HG03108 (cell line): ENCODE measurements around the gene CDH1.

Source experiments
- ATAC-seq: cut with Tn5 transposase; IDR thresholded peaks from one replicate; pipeline ENCODE4 v1.9.1; 2021; ENCODE audit warnings: moderate library complexity; ENCODE audit not compliant: unreplicated experiment

Gene CDH1

DNA sequence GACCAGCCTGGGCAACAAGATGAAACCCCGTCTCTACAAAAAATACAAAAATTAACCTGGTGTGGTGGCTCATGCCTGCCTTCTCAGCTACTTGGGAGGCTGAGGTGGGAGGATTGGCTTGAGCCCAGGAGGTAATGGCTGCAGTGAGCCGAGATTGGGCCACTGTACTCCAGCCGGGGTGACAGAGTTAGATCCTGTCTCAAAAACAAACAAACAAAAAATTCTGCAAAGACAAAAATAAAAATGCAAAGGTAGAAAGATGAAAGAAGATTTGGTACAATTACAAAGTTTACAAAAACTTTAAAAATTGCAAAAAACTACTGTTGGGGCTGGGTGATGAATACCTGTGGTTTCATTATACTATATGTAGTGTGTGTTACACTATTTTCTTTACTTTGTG lies 5.5 kb upstream of the CDH1 start:
- no peak for ATAC-seq

DNA sequence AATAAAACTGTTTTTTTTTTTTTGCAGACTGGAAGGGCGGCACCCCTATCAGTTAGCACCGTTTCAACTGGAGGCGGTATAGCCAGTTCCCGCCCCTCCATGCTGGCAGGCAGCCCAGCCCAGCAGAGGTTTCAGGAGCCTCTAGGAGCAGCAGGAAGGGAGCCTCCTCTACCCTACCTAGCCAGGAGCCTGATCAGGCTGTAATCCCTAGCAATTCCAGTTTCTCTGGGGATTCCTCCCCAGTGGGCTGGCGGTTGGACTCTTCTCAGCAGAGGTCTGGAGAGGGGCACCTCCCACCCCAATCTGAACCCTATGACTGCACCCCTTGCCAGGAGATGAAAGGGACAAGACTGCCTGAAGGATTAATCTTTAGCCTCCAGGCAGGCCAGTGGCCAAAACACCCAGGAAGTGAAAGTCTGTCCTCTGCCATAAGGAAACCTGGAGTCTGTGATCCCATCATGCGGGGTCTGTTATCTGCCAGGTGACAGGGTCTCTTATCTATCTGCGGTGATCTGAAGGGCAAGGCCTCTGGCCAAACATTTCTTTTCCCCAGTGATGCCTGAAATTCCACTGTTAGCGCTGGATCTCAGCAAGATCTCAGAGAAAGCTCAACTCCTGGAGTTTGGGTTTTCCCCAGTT lies 4.9 kb upstream of the CDH1 start:
- ATAC-seq, result no peak

DNA sequence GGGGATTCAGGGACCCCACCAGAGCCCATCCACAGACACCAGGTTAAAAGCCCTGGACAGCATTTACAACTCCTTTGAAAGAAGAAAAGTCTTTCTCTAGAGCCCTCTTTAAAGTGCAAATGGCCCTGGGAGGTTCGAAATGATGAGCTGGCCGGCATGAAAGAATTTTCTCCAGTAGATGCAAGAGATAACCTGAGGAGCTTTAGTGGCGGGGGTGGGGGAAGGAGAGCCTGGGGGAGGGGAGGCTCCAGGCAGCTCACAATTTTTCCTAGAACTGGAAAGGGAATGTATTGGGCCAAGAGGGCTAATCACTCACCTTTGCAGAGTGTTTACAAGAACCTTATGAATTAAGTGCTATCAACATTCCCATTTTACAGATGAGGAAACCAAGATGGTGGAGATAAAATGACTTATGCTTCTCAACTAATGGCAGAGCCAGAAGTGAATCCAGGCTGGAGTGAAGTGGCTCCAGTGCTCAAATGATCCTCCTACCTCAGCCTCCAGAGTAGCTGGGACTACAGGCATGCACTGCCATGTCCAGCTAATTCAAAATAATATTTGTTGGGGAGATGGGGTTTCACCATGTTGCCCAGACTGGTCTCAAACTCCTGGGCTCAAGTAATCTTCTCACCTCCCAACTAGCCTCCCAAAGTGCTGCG lies 4.2 kb upstream of the CDH1 start:
- no peak for ATAC-seq

DNA sequence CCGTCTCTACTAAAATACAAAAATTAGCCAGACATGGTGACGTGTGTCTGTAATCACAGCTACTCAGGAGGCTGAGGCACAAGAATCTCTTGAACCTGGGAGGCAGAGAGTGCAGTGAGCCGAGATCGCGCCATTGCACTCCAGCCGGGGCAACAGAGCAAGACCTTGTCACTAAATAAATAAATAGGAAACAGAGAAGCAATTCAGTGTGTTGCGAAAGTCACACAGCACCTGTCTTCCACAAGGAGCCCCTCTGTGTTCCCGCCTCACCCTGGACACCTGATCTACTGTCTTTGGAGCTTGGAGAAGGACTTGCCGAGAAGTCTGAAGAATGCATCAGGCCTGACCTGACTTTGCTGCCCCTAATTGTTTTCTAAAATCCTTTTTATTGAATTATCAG lies 3.5 kb upstream of the CDH1 start:
- no peak for ATAC-seq

DNA sequence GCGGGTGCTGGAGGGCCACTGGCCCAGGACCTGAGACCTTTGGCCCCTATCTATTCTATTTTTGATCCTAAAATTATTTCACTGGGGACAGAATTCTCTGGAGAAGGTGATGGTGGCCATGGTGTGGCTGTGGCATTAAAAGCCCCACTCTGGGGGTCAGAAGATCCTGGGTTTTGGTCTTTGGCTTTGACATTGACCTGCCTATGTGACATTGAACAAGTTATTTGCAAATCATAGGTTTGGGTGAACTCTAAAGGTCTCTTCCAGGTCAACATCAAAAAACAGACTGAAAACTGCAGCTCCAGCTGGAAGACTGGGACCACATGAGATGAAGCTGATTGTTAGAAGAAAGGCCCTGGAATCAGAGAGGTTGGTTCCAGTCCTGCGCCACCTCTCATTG lies 2.3 kb upstream of the CDH1 start:
- ATAC-seq, result no peak

DNA sequence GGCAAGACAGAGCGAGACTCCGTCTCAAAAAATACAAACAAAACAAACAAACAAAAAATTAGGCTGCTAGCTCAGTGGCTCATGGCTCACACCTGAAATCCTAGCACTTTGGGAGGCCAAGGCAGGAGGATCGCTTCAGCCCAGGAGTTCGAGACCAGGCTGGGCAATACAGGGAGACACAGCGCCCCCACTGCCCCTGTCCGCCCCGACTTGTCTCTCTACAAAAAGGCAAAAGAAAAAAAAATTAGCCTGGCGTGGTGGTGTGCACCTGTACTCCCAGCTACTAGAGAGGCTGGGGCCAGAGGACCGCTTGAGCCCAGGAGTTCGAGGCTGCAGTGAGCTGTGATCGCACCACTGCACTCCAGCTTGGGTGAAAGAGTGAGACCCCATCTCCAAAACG lies 531 bp upstream of the CDH1 start:
- ATAC-seq, result no peak

DNA sequence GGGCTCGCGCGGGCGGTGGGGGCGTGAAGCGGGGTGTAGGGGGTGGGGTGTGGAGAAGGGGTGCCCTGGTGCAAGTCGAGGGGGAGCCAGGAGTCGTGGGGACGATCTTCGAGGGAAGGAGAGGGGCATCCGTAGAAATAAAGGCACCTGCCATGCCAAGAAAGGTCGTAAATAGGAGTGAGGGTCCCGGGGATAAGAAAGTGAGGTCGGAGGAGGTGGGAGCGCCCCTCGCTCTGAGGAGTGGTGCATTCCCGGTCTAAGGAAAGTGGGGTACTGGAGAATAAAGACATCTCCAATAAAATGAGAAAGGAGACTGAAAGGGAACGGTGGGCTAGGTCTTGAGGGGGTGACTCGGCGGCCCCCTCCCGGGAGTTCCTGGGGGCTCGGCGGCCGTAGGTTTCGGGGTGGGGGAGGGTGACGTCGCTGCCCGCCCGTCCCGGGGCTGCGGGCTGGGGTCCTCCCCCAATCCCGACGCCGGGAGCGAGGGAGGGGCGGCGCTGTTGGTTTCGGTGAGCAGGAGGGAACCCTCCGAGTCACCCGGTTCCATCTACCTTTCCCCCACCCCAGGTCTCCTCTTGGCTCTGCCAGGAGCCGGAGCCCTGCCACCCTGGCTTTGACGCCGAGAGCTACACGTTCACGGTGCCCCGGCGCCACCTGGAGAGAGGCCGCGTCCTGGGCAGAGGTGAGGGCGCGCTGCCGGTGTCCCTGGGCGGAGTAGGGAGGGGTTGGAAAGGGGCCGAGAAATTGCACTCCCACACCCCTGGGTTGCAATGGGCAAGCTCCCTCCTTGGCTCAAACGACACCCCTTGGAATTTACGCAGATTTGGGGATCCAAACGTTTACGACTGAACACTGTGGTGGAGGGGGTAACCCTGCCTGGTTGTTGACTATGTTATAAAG lies 888 bp downstream of the CDH1 start:
- no peak for ATAC-seq

DNA sequence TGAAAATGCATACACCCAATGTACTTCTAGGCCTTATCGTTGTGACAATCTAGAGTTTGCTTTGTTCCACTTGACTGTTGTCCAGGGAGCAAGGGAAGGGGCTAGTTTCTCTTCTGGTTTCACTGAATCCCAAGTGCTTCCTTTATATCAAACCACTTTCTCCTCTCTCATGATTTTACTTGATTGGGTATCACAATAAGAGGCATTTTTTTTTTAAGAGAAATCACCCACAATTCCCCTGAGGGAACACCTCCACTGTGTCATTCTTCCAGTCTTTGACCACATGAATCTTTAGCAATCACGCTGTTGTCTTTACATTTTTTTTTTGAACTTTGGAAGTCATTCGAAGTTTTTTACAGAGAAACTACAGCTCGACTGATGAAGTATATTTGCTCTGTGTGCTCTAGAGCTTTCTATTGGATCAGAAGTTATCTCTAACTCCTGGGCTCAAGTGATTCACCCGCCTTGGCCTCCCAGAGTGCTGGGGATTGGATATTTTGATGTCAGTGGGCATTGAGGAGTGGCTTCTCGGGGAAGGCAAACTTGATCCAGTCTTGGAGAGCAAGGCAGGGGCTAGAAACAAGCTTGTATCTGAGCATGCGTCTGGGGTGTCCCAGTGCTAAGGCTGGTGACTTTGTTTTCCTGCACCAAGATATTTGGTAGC lies 3.0 kb downstream of the CDH1 start:
- ATAC-seq, result no peak

DNA sequence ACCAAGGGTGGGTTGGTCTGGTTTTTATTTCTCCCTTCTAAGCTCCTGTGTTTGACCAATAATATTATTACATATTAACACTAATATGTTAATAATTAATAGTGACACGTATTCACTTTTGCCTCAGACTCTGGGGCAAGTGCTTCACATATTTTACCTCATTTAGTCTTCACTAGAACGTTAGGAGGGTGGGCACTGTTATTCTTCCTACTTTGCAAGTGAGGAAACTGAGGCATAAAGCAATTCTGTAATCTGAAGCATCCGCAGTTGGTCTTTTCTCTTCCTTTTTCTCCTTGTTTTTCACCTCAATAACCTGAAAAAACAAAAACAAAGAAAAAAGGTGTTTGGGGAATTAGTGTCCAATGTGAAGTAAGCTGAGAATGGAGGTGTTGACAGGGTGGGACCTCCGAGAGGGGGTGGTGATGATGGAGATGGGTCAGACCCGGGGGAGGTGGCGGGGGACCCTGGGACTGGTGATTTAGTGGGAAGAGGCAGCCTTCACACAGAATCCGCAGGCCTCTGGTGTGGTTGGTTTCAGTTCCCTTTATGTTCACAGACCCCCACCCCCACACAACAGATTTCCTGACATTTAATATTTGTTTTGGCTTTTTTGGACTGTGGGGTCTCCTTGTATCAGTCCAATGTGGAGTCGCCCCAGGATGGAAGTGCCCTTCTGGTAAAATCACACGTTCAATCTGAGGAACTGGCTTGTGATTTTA lies 3.7 kb downstream of the CDH1 start:
- ATAC-seq, result no peak

DNA sequence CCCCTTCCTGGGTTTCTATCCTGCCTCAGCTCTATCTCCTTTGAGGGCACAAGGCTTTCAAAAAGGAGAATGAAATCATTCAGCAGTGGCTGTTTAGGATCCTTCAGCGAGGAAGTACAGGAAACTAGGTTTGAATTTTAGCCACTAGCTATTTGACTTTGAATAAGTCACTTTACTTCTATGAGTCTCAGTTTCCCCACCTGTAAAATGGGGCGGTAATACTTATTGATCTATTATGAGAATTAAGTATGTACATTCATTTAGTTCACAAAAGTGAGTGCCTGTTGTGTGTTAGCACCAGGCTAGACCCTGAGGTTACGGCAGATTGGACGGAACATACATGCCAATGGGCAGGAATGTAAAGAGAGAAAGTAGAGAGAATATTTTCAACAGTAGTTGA lies 6.6 kb downstream of the CDH1 start:
- ATAC-seq, result no peak

DNA sequence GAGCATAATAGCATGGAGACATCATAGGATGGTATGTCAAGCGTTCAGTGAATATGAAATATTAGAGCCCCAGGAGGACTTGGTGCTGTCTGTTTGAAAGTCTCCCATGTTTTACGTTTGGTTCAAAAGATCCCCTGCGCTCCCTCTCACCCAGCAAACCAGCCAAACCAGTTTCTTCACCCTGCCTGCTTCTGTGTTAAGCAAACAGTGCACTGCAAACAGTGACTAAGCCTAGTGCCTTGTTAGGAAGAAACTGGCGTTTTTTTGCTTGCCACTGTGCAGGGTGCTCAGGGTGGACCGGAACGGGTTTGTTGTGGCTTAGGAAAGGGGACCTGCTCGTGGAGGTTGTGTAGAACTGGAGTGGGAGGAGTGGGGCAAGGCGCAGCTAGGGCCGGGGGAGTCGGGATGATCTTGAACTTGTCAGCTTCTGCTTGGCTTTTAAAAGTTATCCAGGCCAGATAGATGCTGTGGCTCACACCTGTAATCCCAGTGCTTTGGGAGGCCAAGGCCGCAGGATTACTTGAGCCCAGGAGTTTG lies 7.7 kb downstream of the CDH1 start:
- no peak for ATAC-seq

DNA sequence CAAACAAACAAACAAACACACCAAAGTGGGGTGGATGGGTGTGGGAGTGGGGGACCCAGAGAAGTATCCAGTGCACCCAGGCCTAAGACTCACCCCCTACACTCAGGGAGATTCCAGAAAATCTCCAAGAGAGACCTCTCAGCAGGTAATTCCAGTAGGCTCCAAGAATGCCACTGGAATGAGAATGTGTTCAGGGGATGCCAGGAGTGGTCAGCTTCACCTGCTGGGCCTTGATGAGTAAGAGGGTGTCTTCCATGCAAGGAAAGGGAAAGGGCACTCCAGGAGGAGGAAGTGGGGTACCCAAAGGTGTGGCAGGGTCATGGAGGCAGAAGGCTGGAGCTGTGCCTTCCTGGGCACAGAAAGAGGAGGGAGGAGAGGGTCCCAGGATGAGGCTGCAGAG lies 9.9 kb downstream of the CDH1 start:
- no peak for ATAC-seq

DNA sequence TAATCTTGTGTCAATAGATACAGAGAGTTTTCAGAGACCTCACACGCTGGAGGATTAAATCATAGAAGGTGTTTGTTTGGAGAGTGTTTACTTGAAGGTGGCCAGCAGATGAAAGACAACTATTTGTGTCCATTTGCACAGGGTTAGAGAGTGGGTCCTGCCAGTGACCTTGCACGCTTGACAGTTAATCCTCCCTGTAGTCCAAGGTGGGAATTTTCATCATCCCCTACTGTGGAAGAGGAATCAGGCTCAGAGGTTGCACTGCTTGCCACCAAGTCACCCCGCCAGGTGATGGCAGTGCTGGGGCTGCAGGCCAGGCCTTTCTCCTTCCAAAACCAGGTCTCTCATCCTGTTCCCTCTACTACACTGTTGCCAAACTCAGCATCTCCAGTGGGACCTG lies 12.3 kb downstream of the CDH1 start:
- no peak for ATAC-seq

DNA sequence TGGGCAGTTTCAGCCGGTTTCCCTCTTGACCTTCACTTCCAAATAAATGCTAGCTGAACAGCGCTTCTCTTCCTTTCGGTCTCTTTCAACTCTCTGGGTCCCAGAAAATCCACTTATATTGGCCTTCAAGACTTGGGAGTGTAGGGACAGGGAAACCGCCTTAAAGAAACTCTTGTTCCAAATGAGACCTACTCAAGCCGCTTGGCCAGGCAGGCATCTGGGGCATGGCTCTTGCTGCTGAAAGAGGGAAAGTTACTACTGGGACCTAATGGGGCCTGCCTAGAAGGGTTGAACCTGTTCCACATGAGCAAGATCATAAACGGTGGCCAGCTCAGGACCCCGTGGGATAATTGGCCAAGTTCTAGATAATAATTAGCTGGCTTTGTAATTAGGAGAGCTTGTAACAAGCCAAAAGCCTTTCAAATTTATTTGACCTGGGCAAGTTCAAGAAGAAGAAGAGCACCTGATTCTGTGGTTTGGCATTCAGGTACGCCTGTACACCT lies 13.2 kb downstream of the CDH1 start:
- ATAC-seq, result no peak

DNA sequence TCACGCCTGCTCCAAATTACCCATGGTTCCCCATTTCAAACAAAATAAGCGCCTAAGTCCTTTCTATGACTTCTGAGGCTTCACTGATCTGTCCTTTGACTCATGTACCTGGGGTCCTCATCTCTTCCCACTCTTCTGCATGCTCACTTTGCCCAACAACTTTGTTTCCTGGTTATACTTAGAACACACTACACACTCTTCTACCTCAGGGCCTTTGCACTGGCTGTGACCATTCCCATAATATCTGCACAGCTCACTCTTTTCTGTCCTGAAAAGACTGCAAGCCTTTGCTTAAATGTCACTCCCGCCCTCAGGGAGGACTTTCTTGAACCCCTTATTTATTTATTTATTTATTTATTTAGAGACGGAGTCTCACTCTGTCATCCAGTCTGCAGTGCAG lies 14.1 kb downstream of the CDH1 start:
- no peak for ATAC-seq

DNA sequence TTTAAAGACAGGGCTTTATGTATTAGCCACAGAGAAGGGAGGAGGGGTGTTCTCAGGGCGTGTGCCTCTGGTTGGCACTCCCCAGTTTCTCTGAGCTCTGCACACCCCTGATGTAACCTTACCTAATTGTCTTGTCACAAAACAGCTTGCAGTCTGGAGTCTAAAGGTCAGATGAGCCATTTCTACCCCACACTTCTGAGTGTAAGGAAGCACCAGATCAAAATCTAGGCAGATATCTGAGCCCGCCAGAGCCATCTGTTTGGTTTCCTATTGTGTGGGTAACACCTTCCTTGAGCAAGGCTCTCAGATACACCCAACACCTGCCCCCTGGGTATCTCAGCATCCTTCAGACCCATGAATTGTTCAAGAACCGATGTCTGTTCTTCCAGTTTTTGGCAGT lies 15.5 kb downstream of the CDH1 start:
- no peak for ATAC-seq

DNA sequence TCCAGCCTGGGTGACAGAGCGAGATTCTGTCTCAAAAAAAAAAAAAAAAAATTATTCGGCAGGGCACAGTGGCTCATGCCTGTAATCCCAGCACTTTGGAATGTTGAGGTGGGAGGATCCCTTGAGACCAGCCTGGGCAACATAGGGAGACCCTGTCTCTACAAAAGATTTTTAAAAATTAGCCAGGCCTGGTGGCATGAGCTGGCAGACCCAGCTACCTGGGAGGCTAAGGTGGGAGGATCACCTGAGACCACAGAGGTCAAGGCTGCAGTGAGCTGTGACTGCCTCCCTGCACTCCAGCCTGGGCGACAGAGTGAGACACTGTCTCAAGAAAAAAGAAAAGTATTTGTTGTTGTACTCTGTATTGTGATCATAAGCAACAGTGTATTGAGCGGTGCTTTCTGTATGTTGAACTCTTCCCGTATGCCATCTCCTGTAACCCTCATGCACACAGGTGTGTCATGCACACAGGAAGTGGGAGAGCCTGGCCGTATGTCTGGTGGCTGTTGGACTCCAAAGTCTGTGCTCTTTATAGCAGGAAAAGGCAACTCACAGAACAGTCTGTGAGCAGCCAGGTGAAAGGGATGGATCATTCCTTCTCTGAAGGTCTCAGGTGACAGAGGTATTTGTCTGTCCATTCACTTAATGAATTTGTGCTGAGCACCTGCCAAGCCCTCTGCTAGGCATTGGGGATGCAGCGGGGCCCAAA lies 17.1 kb downstream of the CDH1 start:
- ATAC-seq, result no peak

DNA sequence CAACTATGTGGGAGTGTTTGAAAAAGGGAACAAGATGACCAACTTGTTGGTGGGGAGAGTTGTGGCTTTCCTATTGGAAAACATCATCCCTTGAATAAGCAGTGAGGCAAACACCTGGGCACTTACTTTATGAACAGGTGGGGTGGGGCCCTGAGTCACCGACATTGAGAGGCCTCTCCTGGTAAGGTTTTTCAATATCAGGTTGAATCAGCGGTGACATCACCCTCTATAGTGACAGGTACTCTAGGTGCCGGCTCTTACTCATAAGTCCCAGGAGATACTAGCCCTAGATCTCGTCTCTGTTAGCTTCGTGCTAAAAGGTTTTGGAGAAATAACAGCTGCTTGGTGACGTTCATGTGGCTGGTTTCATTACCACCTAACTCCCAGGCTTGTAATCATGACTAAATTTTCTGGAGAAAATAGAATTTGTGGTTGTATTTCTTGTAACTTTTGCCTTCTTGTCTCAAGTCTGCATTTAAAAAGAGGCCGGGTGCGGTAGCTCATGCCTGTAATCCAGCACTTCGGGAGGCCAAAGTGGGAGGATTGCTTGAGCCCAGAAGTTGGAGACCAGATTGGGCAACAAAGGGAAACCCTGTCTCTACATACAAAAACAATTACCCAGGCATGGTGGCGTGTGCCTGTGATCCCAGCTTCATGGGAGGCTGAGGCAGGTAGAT lies 19.3 kb downstream of the CDH1 start:
- peak; percentile 65 for ATAC-seq

DNA sequence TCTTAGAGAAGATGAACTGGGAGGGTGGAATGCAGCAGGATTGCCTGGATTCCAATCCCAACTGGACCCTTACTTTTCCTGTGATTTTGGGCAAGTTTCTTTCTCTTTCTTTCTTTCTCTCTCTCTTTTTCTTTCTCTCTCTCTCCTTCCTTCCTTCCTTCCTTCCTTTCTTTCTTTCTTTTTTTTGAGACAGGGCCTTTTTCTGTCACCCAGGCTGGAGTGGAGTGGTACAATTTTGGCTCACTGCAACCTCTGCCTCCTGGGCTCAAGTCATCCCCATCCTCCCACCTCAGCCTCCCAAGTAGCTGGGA lies 20.5 kb downstream of the CDH1 start:
- ATAC-seq, result no peak
